Right hindlimb (tissue), 1 donor: Measurements from ENCODE around the gene NR2C2AP.
"Not testable (repeated sequence)": the region's sequence is repeated elsewhere in the genome, so short reads cannot be mapped to it uniquely, and the experiment has no call there.

Experiments used
- DNase-seq: peaks from one replicate; pipeline ENCODE4 v3.0.0-alpha.2; 2018

The NR2C2AP gene

DNA sequence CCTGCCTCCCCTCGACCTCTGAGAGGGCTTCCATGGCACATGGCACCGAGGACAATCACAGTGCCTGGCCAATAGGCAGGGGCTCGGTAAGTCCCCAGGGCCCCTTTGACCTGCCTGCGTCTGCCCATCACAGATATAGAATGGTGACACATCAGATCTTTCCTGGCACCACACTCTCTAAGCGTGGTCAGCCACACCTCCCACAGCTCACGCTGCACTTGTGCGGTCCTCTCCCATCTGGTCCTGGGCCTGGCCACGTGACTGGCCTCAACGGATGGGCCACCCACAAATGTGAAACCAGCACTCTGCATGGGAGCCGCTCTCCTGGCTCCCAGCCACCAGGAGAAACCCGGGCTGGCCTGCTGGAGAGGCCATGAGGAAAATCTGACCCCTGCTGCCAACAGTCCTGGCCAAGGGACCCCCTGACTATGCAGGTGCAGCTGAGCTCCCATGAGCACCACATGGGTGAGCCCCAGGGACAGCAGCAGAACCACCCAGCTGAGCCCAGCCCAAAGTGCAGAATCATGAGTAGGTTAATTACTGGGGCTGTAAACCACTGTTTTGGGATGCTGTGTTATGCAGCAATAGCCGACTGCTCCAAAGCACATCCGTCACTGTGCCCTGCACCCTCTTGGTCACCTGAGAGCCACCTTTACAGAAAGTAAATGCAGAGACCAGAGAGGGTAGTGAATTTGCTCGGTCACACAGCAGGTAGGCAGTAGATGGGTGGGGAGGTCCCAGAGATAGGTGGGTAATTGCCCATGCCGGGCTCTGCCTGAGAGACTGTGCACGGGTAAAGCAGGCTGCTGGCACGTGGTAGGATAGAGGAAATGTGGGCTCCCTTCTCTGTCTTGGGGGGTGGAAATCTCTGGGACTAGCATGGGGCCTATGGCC, 23.4 kb downstream of the NR2C2AP start:
- DNase-seq: no peak

- no peak for DNase-seq
Measured at GRCh38 chr19:19176950-19177349, 26.3 kb downstream of the NR2C2AP start.

DNA sequence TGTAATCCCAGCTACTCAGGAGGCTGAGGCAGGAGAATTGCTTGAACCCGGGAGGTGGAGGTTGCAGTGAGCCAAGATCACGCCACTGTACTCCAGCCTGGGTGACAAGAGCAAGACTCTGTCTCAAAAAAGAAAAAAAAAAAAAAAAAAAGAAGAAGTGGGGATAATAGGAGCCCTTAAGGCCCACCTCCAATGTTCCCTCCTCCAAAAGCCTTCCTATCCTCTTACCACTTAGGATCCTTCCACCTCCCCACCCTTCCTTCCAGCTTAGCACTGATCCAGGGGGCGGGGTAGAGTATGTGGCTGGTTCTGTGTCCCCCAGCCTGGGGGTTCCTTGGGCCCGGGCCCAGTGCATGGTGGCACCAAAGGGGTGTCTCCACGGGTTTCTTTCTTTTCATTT, 30.0 kb downstream of the NR2C2AP start:
- not testable (repeated sequence) for DNase-seq

- no peak for DNase-seq
Measured at GRCh38 chr19:19171821-19172532, 31.2 kb downstream of the NR2C2AP start.

DNA sequence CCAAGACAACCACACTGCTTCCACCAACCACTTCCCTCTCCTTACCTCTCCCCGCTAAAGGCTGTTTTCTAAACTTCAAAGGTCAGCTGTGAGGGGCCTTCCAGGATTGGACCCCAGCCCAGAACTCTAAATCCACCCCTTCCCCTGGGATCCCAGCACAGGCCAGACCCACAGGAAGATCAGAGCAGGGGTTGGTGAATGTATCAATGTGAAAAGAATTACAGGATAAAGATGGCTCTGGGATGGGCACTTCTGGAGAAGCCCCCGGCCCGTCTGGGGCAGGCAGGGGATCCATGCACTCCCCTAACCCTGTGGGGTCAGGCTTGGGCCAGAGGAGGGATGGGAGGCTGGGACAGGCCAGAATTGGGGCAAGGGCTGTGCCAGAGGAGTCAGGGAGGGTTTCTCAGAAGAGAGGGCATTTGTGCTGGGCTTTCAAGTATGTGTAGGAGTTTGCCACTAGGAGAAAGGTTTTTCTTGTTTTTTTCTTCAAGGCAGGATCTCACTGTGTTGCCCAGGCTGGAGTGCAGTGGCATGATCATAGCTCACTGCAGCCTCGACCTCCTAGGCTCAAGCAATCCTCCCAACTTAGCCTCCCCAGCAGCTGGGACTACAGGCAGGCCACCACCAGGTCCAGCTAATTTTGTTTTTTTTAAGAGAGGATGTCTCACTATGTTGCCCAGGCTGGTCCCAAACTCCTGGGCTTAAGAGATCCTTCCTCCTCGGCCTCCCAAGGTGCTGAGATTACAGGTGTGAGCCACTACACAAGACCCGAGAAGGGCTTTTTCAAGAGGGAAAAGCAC, 32.1 kb downstream of the NR2C2AP start:
- no peak for DNase-seq

DNA sequence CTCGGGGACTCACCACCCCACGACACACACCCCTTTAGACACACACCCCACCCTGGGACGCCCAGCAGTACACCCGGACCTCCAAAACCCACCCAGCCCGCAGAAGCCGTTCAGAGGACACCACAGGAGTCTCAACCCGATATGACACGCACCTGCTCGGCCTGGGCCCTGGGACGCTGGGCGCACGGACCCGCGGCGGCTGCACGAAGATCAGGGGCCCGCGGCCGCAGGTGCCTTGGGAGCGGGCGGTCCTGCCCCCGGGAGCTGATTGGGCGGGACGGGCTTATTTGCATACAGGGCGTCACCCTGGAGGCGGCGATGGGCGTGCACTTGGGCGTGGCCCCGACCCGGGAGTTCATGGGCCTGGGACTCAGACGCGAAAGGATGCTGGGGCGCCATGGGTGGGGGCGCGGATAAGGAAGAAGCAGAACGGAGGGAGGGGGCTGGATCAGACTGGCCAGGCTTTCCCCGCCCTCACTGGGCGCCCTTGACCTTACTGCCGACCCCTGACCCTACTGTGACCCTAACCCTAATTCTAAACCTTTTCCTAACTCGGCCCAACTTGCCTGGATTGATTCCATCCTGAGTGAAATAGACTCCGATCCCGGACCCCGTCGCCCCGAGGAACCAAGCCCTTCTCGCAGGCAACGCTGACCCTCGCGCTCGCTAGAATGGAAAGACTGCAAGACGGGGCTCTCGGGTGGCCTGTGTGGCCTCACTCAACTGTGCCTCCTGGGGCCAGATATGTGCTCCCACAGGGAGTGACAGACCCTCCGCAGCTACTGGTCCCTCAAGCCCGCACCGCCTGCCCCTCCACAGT, 33.0 kb downstream of the NR2C2AP start, which contains the start of gene MEF2B:
Gene MEF2B (minus strand): TSS at position 211 of the 820 bp plus-strand sequence. CDS start 19,528 bp downstream, outside the sequence.
- DNase-seq: peak; percentile 76

DNA sequence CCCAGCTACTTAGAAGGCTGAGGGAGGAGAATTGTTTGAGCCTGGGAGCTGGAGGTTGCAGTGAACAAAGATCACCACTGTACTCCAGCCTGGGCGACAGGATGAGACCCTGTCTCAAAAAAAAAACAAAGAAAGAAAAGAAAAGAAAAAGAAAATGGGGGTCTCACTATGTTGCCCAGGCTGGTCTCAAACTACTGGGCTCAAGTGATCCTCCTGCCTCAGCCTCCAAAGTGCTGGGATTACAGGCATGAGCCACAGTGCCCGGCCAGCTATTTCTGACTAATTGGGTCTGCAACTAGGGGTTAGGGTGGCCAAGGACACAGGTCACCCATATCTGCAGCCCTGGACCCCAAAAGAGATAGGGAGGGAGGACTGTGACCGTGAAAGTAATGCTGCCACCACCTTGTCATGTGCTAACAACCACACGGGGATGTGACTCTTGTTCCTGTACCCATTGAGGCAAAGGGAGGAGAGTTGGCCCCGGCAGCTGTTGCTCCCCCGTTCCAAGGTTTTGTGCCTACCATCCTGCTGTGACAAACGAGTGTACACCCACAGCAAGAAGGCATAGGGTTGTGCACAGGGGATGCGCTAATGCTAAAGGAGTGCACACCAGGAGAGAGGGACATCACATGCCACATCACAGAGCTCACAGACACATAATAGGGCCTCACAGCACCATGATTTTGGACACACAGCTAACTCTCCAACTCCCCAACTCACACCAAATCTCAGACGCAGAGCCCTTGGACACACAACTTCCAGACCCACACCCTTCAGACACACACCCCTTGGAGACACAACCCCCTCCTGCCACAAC, 33.8 kb downstream of the NR2C2AP start:
- no peak for DNase-seq

DNA sequence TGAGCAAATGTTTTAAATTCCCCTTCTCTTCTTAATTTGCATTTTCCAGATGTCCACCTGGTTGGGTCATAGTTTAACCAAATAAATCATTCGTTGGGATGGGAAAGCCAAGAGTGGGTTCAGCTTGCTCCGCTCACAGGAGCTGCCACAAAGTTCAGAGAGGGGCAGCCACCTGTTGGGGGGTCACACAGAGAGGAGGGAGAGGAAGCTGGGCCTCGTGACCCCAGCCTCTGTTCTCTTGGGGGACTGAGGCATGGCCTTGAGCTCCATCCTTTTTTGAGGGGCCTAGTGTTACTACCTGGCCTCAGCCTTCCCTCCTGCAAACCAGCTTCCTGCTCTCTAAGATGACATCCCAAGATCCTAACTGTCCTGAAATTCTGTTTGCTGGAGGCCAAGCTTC, 35.6 kb downstream of the NR2C2AP start:
- DNase-seq: no peak

GRCh38 chr19:19165396-19165795, 37.8 kb downstream of the NR2C2AP start:
- DNase-seq: no peak

- no peak for DNase-seq
Measured at GRCh38 chr19:19162495-19162894, 40.7 kb downstream of the NR2C2AP start.

- no peak for DNase-seq
Measured at GRCh38 chr19:19160461-19161035, 42.7 kb downstream of the NR2C2AP start.

- no peak for DNase-seq
Measured at GRCh38 chr19:19159534-19159933, 43.7 kb downstream of the NR2C2AP start.

- no peak for DNase-seq
Measured at GRCh38 chr19:19157808-19158207, 45.4 kb downstream of the NR2C2AP start.

- no peak for DNase-seq
Measured at GRCh38 chr19:19155495-19156219, 47.6 kb downstream of the NR2C2AP start.

GRCh38 chr19:19154768-19155494, 48.3 kb downstream of the NR2C2AP start:
- DNase-seq: no peak

- DNase-seq: no peak
Measured at GRCh38 chr19:19152668-19153384, 50.4 kb downstream of the NR2C2AP start.

GRCh38 chr19:19151418-19151817, 51.8 kb downstream of the NR2C2AP start:
- DNase-seq: no peak
